ENCODE data around the gene ATRIP. TPM values are rescaled to one million over a fixed set of nuclear protein-coding genes. Genes with fewer than 3 reads are reported as not detected.

The ATRIP gene
- total and polyA plus RNA-seq, 4 donors = 1.7 to 4.6 (median 2.9) TPM

- H3K27ac ChIP-seq (ENCODE audit: low read depth in 1 of 2, low read length in 2 of 2) = no peak overlapping the region
- no peaks in the 10 kb centered on the region for H3K27me3 ChIP-seq (ENCODE audit: control insufficient read depth in 4 of 4, insufficient read depth in 4 of 4, low read length in 3 of 4)
- DNase-seq (ENCODE audit: low spot score) = no peak
- H3K4me1 ChIP-seq (ENCODE audit: control insufficient read depth in 4 of 4, insufficient read depth in 4 of 4, low read length in 3 of 4) = peaks cover 10 to 35% (median 21%) of the 10 kb centered on the region in 4 donors
- TF ChIP-seq FOXA1 (IDR thresholded peaks at IDR 0.05) = no peak
- no peak for TF ChIP-seq MAX (IDR thresholded peaks at IDR 0.05)
- TF ChIP-seq EGR1 (IDR thresholded peaks at IDR 0.05; ENCODE audit: low read depth in 2 of 2) = no peak
- TF ChIP-seq ATF3 (IDR thresholded peaks at IDR 0.05) = no peak
- TF ChIP-seq FOXA2 (IDR thresholded peaks at IDR 0.05) = no peak
- TF ChIP-seq HNF4G (IDR thresholded peaks at IDR 0.05) = no peak
- TF ChIP-seq GABPA (IDR thresholded peaks at IDR 0.05 in 1 of 2, conservative IDR thresholded peaks at IDR 0.05 in 1 of 2) = no peak
- no peak for TF ChIP-seq ZBTB33 (IDR thresholded peaks at IDR 0.05)
- no peak for TF ChIP-seq SP1 (IDR thresholded peaks at IDR 0.05)
- TF ChIP-seq TAF1 (conservative IDR thresholded peaks at IDR 0.05) = no peak
- no peak for TF ChIP-seq CTCF (IDR thresholded peaks at IDR 0.05; ENCODE audit: low read depth, low read length, missing input control)
- no peak for TF ChIP-seq RXRA (IDR thresholded peaks at IDR 0.05)
- peaks cover 12 to 57% (median 31%) of the 10 kb centered on the region in 4 donors for H3K36me3 ChIP-seq (ENCODE audit: control insufficient read depth in 4 of 4, insufficient read depth in 3 of 4, low read depth in 1 of 4, low read length in 3 of 4)
- no peaks in the 10 kb centered on the region for H3K9me3 ChIP-seq (ENCODE audit: control insufficient read depth in 4 of 4, low read length in 3 of 4)
- WGBS = 93% methylated on average over 17 of the region's 17 CpGs
- no peak overlapping the region for H3K4me3 ChIP-seq (ENCODE audit: low read depth in 1 of 3, low read length in 3 of 3)
- H3K9ac ChIP-seq (ENCODE audit: low read depth in 1 of 2, low read length in 2 of 2) = no peak overlapping the region
Observed at GRCh38 chr3:48419597-48419996, 26.9 kb upstream of the ATRIP start.

- Histone ChIP-seq H3K27me3 (ENCODE audit: control insufficient read depth in 4 of 4, insufficient read depth in 4 of 4, low read length in 3 of 4) (no peaks in the 10 kb centered on the region), H3K9me3 (ENCODE audit: control insufficient read depth in 4 of 4, low read length in 3 of 4) (no peaks in the 10 kb centered on the region), H3K27ac (ENCODE audit: low read depth in 1 of 2, low read length in 2 of 2) (no peak overlapping the region), H3K9ac (ENCODE audit: low read depth in 1 of 2, low read length in 2 of 2) (no peak overlapping the region), H3K36me3 (ENCODE audit: control insufficient read depth in 4 of 4, insufficient read depth in 3 of 4, low read depth in 1 of 4, low read length in 3 of 4) (peaks cover 9 to 47% (median 24%) of the 10 kb centered on the region in 4 donors), H3K4me3 (ENCODE audit: low read depth in 1 of 3, low read length in 3 of 3) (no peak overlapping the region), H3K4me1 (ENCODE audit: control insufficient read depth in 4 of 4, insufficient read depth in 4 of 4, low read length in 3 of 4) (peaks cover 15 to 44% (median 28%) of the 10 kb centered on the region in 4 donors)
- TF ChIP-seq RXRA (IDR thresholded peaks at IDR 0.05) = peak in 1 of 2 donors; percentile 40
- TF ChIP-seq HNF4A (conservative IDR thresholded peaks at IDR 0.05) = peak in 1 of 2 donors; percentile 27
- TF ChIP-seq YY1 (IDR thresholded peaks at IDR 0.05) = no peak
- TF ChIP-seq SP1 (IDR thresholded peaks at IDR 0.05) = peak; percentile 15
- no peak for DNase-seq (ENCODE audit: low spot score)
- WGBS = 65% methylated on average over 14 of the region's 14 CpGs
Observed at GRCh38 chr3:48420561-48420960, 26.0 kb upstream of the ATRIP start.

GRCh38 chr3:48422272-48422671, 24.3 kb upstream of the ATRIP start:
- TF ChIP-seq TAF1 (conservative IDR thresholded peaks at IDR 0.05) (no peak), ATF3 (IDR thresholded peaks at IDR 0.05) (no peak), HNF4A (conservative IDR thresholded peaks at IDR 0.05) (peak in 1 of 2 donors; percentile 49), FOXA2 (IDR thresholded peaks at IDR 0.05) (no peak), GABPA (IDR thresholded peaks at IDR 0.05 in 1 of 2, conservative IDR thresholded peaks at IDR 0.05 in 1 of 2) (no peak)
- H3K9ac ChIP-seq (ENCODE audit: low read depth in 1 of 2, low read length in 2 of 2) = no peak overlapping the region
- no peaks in the 10 kb centered on the region for H3K27me3 ChIP-seq (ENCODE audit: control insufficient read depth in 4 of 4, insufficient read depth in 4 of 4, low read length in 3 of 4)
- H3K36me3 ChIP-seq (ENCODE audit: control insufficient read depth in 4 of 4, insufficient read depth in 3 of 4, low read depth in 1 of 4, low read length in 3 of 4) = peaks cover 0 to 30% (median 17%) of the 10 kb centered on the region in 4 donors
- H3K4me3 ChIP-seq (ENCODE audit: low read depth in 1 of 3, low read length in 3 of 3) = no peak overlapping the region
- 61% methylated on average over 3 of the region's 3 CpGs for WGBS
- no peak for DNase-seq (ENCODE audit: low spot score)
- no peak overlapping the region for H3K27ac ChIP-seq (ENCODE audit: low read depth in 1 of 2, low read length in 2 of 2)
- no peaks in the 10 kb centered on the region for H3K9me3 ChIP-seq (ENCODE audit: control insufficient read depth in 4 of 4, low read length in 3 of 4)
- H3K4me1 ChIP-seq (ENCODE audit: control insufficient read depth in 4 of 4, insufficient read depth in 4 of 4, low read length in 3 of 4) = peaks cover 26 to 61% (median 45%) of the 10 kb centered on the region in 4 donors

Data from liver (tissue), 9 donors.